ENCODE data around the gene TMC6. TPM values are rescaled to one million over a fixed set of nuclear protein-coding genes. Genes with fewer than 3 reads are reported as not detected.

The TMC6 gene
- total RNA-seq, 4 donors from 2014 or later = 31.6 to 44.8 (median 39.0) TPM

DNA sequence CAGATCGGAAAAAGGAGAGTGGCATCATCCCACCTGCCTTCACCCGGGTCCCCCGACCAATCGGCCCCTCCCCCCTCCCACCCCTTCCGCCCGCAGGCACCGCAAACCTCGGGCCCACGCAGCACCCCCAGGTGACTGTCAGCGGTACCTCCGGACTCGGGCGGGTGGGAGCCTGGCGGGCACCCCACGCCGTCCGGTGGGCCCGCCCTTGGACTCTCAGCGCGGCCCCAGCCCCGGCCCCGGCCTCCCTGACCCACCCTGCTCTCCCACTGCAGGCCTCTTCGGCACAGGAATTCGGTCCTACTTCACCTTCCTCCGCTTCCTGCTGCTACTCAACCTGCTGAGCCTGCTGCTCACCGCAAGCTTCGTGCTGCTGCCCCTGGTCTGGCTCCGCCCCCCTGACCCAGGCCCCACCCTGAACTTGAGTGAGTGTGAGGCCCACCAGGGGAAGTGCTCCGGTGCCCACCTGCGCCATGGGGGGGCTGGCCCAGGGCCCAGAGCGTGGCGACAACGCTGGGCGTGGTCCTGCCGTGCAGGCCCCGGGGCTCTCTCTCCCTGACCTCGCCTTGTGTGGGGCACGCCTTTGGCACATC lies 3.6 kb upstream of the TMC6 start:
- intact Hi-C loops (cut with DNase I; ENCODE audit: low total_unique reads) = no loop called here
- TF ChIP-seq, protein P1, sequence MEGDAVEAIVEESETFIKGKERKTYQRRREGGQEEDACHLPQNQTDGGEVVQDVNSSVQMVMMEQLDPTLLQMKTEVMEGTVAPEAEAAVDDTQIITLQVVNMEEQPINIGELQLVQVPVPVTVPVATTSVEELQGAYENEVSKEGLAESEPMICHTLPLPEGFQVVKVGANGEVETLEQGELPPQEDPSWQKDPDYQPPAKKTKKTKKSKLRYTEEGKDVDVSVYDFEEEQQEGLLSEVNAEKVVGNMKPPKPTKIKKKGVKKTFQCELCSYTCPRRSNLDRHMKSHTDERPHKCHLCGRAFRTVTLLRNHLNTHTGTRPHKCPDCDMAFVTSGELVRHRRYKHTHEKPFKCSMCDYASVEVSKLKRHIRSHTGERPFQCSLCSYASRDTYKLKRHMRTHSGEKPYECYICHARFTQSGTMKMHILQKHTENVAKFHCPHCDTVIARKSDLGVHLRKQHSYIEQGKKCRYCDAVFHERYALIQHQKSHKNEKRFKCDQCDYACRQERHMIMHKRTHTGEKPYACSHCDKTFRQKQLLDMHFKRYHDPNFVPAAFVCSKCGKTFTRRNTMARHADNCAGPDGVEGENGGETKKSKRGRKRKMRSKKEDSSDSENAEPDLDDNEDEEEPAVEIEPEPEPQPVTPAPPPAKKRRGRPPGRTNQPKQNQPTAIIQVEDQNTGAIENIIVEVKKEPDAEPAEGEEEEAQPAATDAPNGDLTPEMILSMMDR (IDR thresholded peaks at IDR 0.05) = no peak
- TF ChIP-seq POLR2A (IDR thresholded peaks at IDR 0.05) = no peak
- peak in 1 of 2 donors; percentile 92 for DNase-seq (ENCODE audit: low spot score in 2 of 2)
- 11 to 29% methylated on average over 34 to 36 of the region's 38 CpGs for WGBS, 2 donors
- no peak overlapping the region for H3K4me3 ChIP-seq (ENCODE audit: low read depth, poor library complexity, severe bottlenecking)

DNA sequence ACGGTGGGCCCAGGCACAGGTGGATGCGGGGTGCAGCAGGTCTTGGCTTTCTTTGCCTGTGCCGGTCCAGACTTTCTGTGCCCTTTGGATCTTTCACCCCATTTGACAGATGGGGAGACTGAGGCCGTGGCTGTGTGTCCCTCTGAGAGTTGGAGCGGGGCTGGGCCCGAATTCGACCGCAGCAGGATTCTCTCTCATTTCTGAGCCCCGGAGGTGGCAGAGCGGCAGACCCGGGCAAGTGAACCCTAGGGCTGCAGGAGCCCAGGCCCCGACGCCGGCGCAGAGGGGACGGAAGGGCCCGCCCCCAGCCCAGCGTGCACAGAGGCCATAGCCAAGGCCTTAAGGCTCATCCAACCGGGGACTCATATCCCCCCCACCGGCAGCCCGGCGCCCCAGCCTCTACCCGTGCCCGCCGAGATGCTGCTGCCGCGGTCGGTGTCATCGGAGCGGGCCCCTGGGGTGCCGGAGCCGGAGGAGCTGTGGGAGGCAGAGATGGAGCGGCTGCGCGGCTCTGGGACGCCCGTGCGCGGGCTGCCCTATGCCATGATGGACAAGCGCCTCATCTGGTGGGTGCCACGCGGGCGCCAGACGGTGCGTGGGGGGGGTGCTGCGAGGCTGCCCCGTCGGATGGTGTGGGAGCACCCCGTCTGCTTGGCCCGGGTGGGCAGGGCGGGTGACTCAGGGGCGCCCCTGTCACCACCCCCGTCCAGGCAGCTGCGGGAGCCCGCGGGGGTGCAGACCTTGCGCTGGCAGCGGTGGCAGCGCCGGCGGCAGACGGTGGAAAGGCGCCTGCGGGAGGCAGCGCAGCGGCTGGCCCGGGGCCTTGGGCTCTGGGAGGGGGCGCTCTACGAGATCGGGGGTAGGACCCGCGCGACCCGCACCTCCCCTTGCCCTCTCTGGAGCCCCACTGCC lies 2.9 kb upstream of the TMC6 start:
- DNase-seq (ENCODE audit: low spot score in 2 of 2) = peak in 1 of 2 donors; percentile 85
- intact Hi-C loops (cut with DNase I; ENCODE audit: low total_unique reads) = no loop called here
- no peak overlapping the region for H3K4me3 ChIP-seq (ENCODE audit: low read depth, poor library complexity, severe bottlenecking)
- 28 to 51% methylated on average over 23 to 53 of the region's 74 CpGs for WGBS, 2 donors
- TF ChIP-seq, protein P1 (IDR thresholded peaks at IDR 0.05) = no peak
- TF ChIP-seq POLR2A (IDR thresholded peaks at IDR 0.05) = no peak

DNA sequence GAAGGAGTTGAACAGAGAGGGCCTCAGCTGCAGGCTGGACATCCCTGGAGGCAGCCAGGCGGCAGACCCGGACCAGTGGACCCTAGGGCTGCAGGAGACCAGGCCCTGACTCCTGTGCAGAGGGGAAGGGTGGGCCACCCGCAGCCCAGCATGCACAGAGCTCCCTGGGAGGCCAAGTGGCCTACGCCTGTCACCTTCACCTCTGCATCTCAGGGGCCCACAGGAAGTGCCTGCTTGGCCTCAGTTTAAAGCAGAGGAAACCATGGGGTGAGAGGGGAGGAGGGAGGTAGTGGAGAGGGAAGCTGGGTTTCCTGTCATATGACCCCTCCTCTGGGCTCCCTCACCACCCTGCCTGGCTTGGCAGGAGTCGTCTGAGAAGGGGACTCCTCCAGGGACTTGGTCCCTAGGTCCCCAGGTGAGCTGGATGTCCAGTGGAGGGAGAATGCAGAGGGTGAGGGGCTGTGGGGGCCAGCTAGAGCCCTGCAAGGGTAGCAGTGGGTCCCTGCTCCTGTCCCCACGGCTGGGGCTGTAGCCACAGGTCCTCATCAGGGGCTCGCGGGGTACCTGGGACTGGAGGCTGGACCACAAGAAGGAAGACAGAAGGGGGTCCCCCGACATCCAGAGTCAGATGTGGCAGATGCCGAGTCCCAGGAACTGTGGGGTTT lies 2.0 kb upstream of the TMC6 start, which contains the start of gene TMC8:
TMC8 (plus strand) TSS at position 335 of the 665 bp plus-strand sequence. CDS start 818 bp downstream, outside the sequence.
- 73 to 80% methylated on average over 9 of the region's 10 CpGs for WGBS, 2 donors
- H3K4me3 ChIP-seq (ENCODE audit: low read depth, poor library complexity, severe bottlenecking) = no peak within 1 kb of the TSS
- TF ChIP-seq POLR2A (IDR thresholded peaks at IDR 0.05) = no peak
- TF ChIP-seq, protein P1 (IDR thresholded peaks at IDR 0.05) = no peak
- intact Hi-C loops (cut with DNase I; ENCODE audit: low total_unique reads) = no loop called here
- peak in 1 of 2 donors; percentile 87 for DNase-seq (ENCODE audit: low spot score in 2 of 2)

DNA sequence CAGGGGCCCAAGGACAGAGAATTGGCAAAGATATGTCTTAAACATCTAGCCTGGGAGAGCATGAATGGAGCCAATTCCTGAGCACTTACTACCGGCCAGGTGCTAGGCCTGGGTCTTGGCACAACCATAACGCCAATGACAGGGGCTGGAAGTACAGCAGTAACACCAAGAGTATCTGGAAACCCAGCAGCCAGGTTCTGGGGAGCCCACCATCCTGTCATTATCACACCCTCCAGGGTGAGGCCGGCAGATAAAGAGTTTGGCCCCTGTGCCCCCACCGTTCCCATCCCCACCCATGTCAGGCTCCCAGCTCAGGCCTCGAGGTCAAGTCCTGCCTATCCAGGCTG lies 1.5 kb upstream of the TMC6 start:
- DNase-seq (ENCODE audit: low spot score in 2 of 2) = no peak
- H3K4me3 ChIP-seq (ENCODE audit: low read depth, poor library complexity, severe bottlenecking) = no peak overlapping the region
- WGBS, 2 donors = 44 to 50% methylated on average over 5 of the region's 5 CpGs
- intact Hi-C loops (cut with DNase I; ENCODE audit: low total_unique reads) = no loop called here
- TF ChIP-seq POLR2A (IDR thresholded peaks at IDR 0.05) = no peak
- TF ChIP-seq, protein P1 (IDR thresholded peaks at IDR 0.05) = no peak

DNA sequence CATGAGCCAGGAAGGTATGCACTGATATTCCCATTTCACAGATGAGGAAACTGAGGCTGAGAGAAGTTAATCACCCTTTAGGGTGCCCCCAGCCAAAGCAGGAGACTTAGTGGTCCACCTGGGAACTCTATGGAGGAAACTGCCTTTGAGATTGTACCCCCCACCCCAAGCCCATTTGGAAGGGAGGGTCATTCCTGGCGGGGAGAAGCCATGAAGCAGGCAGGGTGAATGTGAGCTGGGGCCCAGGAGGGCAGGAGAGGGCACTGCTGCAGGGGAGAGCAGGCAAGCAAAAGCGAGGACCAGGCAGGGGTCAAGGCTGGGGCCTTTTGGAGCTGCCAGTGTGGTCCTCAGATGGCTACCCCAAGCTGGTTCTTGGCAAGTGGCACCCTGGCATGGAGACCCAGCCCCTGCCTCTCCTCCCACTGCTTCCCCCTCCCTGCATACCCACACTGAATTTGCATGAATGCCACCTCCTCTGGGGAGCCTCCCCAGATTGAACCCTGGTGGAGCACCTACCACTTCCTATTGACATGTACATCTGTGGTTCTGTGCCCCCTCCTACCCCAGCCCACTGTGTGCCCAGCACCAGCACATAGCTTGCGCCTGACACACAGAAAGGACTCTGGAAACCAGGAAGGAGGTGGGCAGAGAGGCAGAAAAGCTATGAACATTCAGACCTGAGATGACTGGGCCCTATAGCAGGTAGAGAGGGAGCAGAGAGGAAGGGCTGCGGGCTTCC lies 965 bp upstream of the TMC6 start:
- DNase-seq (ENCODE audit: low spot score in 2 of 2) = no peak
- no peak overlapping the region for H3K4me3 ChIP-seq (ENCODE audit: low read depth, poor library complexity, severe bottlenecking)
- intact Hi-C loops (cut with DNase I; ENCODE audit: low total_unique reads) = no loop called here
- TF ChIP-seq, protein P1 (IDR thresholded peaks at IDR 0.05) = no peak
- no peak for TF ChIP-seq POLR2A (IDR thresholded peaks at IDR 0.05)
- 70 to 77% methylated on average over 4 of the region's 4 CpGs for WGBS, 2 donors

Measured in lower leg skin (tissue), 4 donors.